ENCODE data around the gene JOSD2.
A peak's percentile ranks its signal among the peaks of the same experiment; 100 is the strongest.

JOSD2 gene

DNA sequence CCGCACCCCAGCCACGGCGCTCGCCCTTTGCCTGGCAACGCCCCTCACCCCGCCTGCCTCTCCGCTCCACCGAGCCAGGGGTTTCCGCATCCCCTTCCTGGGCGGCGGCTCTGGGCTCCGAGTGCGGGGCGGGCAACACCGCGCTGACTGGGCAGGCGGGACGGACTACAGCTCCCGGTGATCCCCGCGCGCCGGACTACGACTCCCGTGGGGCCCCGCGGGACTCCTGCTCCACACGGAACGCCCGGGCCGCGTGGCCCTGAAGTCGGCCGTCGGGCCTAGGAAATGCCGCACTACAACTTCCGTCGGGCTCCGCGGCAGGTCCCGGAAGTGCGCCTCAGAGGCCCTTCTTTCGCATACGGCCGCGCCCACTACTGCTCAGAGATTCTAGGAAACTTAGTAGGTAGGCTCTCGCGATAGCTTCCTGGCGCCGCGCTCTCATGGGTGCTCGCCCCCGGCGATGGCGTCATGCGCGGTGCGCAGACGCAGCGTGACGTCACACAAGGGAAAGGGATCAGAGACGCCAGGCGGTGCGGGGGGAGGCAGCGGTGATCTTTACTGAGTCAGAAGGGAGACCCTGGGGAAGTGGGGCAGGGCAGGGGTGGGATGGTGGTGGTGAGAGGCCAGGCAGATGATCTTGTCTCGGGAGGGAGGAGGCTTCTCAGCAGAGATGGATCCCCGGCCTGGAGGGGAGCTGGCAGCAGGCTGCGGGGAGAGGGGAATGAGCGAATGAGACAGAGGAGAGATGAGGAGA is at the start of gene JOSD2:
TSS of gene JOSD2 (minus strand) at position 123 of the 754 bp plus-strand sequence. CDS start 760 bp downstream, outside the sequence.
- TF ChIP-seq CTCF (IDR thresholded peaks at IDR 0.05; ENCODE audit: unreplicated experiment in 3 of 3), result no peak
- Mint-ChIP-seq H3K4me3 (peak within 1 kb of the TSS; percentile 89 to 93 (median 91)), H3K27ac (peak within 1 kb of the TSS; percentile 79 to 85 (median 83)), H3K9me3 (no peaks in the 10 kb centered on the region), H3K4me1 (peaks cover 35% of the 10 kb centered on the region), H3K27me3 (ENCODE audit: low read depth) (no peaks in the 10 kb centered on the region), H3K36me3 (ENCODE audit: low read depth) (no peaks in the 10 kb centered on the region)

DNA sequence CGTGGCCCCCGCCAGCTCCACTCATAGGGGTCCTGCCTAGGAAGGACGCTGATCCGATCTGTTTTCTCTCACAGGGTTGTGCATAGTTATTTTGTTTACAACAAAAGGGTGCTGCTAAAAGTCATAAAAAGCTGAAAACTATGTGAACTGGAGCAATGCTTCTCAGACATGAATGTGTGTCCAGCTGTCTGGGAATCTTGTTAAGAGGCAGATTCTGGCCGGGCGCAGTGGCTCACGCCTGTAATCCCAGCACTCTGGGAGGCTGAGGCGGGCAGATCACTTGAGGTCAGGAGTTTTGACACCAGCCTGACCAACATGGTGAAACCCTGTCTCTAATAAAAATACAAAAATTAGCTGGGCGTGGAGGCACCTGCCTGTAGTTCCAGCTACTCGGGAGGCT is 48.6 kb upstream of the JOSD2 start:
- H3K27me3 Mint-ChIP-seq (ENCODE audit: low read depth), result peaks cover 21% of the 10 kb centered on the region
- peak overlapping the region in 1 of 3 experiments; percentile 28 for H3K4me3 Mint-ChIP-seq
- no peak for TF ChIP-seq CTCF (IDR thresholded peaks at IDR 0.05; ENCODE audit: unreplicated experiment in 3 of 3)
- H3K27ac Mint-ChIP-seq, result peak overlapping the region; percentile 18 to 88 (median 26)
- no peaks in the 10 kb centered on the region for H3K9me3 Mint-ChIP-seq
- peaks cover 20% of the 10 kb centered on the region for H3K4me1 Mint-ChIP-seq
- no peaks in the 10 kb centered on the region for H3K36me3 Mint-ChIP-seq (ENCODE audit: low read depth)

GRCh38 chr19:50558449-50558848 is 47.5 kb upstream of the JOSD2 start:
- Mint-ChIP-seq H3K27ac (no peak overlapping the region), H3K4me1 (peaks cover 20% of the 10 kb centered on the region), H3K9me3 (no peaks in the 10 kb centered on the region), H3K27me3 (ENCODE audit: low read depth) (peaks cover 17% of the 10 kb centered on the region), H3K36me3 (ENCODE audit: low read depth) (no peaks in the 10 kb centered on the region), H3K4me3 (no peak overlapping the region)
- TF ChIP-seq CTCF (IDR thresholded peaks at IDR 0.05; ENCODE audit: unreplicated experiment in 3 of 3), result no peak

- Mint-ChIP-seq H3K4me1 (peaks cover 20% of the 10 kb centered on the region), H3K27me3 (ENCODE audit: low read depth) (peaks cover 21% of the 10 kb centered on the region), H3K36me3 (ENCODE audit: low read depth) (no peaks in the 10 kb centered on the region), H3K4me3 (peak overlapping the region; percentile 5 to 61 (median 51)), H3K9me3 (no peaks in the 10 kb centered on the region), H3K27ac (peak overlapping the region in 2 of 3 experiments; percentile 65 to 75)
- no peak for TF ChIP-seq CTCF (IDR thresholded peaks at IDR 0.05; ENCODE audit: unreplicated experiment in 3 of 3)
Measured at GRCh38 chr19:50558039-50558438, 47.0 kb upstream of the JOSD2 start.

DNA sequence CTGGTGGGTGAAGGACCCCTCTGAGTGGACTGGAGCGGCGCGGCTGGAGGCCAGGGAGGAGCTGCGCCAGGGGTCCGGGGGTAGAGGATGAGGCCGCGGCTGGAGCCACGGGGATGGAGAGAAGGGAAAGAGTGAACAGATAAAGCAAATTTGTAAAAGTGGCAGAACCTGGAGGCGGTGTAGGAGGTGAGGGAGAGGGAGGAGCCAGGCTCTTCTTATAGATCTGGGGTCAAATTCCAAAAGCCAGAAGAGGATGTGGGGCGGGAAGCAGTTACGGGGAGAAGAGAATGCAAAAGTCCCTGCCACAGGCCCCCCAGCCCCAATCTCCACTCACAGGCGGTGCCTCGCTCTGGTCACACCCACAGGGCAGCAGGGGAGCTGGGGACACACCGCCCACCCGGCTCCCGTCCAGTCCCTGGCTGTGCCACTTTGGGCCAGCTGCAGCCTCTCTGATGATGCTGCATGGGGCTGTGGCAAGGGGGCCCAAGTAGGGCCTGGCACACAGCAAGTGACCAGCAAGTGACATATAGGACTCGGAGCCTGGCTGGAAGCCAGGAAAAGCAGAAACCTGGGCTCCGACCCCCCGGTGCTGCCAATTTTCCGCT is 46.1 kb upstream of the JOSD2 start:
- Mint-ChIP-seq H3K27ac (peak overlapping the region in 2 of 3 experiments; percentile 72 to 92), H3K27me3 (ENCODE audit: low read depth) (peaks cover 26% of the 10 kb centered on the region), H3K4me1 (peaks cover 23% of the 10 kb centered on the region), H3K4me3 (peak overlapping the region; percentile 86 to 87 (median 87)), H3K9me3 (no peaks in the 10 kb centered on the region), H3K36me3 (ENCODE audit: low read depth) (no peaks in the 10 kb centered on the region)
- no peak for TF ChIP-seq CTCF (IDR thresholded peaks at IDR 0.05; ENCODE audit: unreplicated experiment in 3 of 3)

Measured in nephron (organoid).